GM06990 (cell line): ENCODE measurements around the gene TKTL2.

Experiments used
- DNase-seq: peaks from one replicate; pipeline ENCODE4 v3.0.0-alpha.2; 2011; ENCODE audit not compliant: insufficient read length; ENCODE audit errors: extremely low read depth
- H3K27me3 ChIP-seq: replicated peaks from 2 replicates; pipeline ENCODE4 v1.6.0; 2011; ENCODE audit warnings: low read length; ENCODE audit not compliant: control insufficient read depth, insufficient read depth
- H3K36me3 ChIP-seq: 2 replicates; pipeline ENCODE4 v1.5.1; 2011; ENCODE audit warnings: low read length; ENCODE audit not compliant: control insufficient read depth, insufficient read depth
- H3K4me3 ChIP-seq: replicated peaks from 2 replicates; pipeline ENCODE4 v1.5.1; 2011; ENCODE audit warnings: low read depth, mild to moderate bottlenecking, control low read depth, low read length
- CTCF ChIP-seq: IDR thresholded peaks from 2 replicates; pipeline ENCODE4 v1.5.1; 2011; ENCODE audit warnings: low read length, control low read depth, mild to moderate bottlenecking, inconsistent platforms; ENCODE audit not compliant: insufficient read depth, poor library complexity, severe bottlenecking

TKTL2 gene

GRCh38 chr4:163485589-163485988 is 12.0 kb upstream of the TKTL2 start:
- Histone ChIP-seq H3K36me3 (no peaks in the 10 kb centered on the region), H3K4me3 (no peak overlapping the region), H3K27me3 (no peaks in the 10 kb centered on the region)
- no peak for TF ChIP-seq CTCF
- no peak for DNase-seq

- Histone ChIP-seq H3K4me3 (no peak overlapping the region), H3K36me3 (no peaks in the 10 kb centered on the region), H3K27me3 (no peaks in the 10 kb centered on the region)
- no peak for DNase-seq
- peak; percentile 63 for TF ChIP-seq CTCF
Measured at GRCh38 chr4:163484906-163485305, 11.4 kb upstream of the TKTL2 start.

GRCh38 chr4:163482190-163482589 is 8.6 kb upstream of the TKTL2 start:
- no peaks in the 10 kb centered on the region for H3K36me3 ChIP-seq
- TF ChIP-seq CTCF = no peak
- DNase-seq = peak; percentile 25
- H3K27me3 ChIP-seq = no peaks in the 10 kb centered on the region
- H3K4me3 ChIP-seq = no peak overlapping the region

GRCh38 chr4:163476761-163477438 is 3.3 kb upstream of the TKTL2 start:
- no peaks in the 10 kb centered on the region for H3K36me3 ChIP-seq
- H3K4me3 ChIP-seq = no peak overlapping the region
- DNase-seq = no peak
- H3K27me3 ChIP-seq = no peaks in the 10 kb centered on the region
- TF ChIP-seq CTCF = no peak

- no peak overlapping the region for H3K4me3 ChIP-seq
- no peak for TF ChIP-seq CTCF
Measured at GRCh38 chr4:163474027-163474426, 473 bp upstream of the TKTL2 start.

GRCh38 chr4:163473130-163473529 is 424 bp downstream of the TKTL2 start:
- Histone ChIP-seq H3K4me3 (no peak overlapping the region), H3K36me3 (no peaks in the 10 kb centered on the region), H3K27me3 (no peaks in the 10 kb centered on the region)
- DNase-seq = no peak
- TF ChIP-seq CTCF = no peak

More at GRCh38 chr4:163474027-163474426, 473 bp upstream of the TKTL2 start:
- no peaks in the 10 kb centered on the region for H3K36me3 ChIP-seq
- H3K27me3 ChIP-seq = no peaks in the 10 kb centered on the region
- DNase-seq = no peak
